IPS-NIHi7 (cell line): ENCODE data around the gene HMCN1.

Experiments used
- DNase-seq: peaks from one replicate; pipeline ENCODE4 v3.0.0; 2012; ENCODE audit warnings: mixed read lengths; ENCODE audit errors: extremely low spot score

Gene HMCN1

GRCh38 chr1:185804206-185804605, 70.0 kb downstream of the HMCN1 start:
- no peak for DNase-seq

GRCh38 chr1:185804608-185805007, 70.4 kb downstream of the HMCN1 start:
- DNase-seq = no peak

- DNase-seq = no peak
These were observed 73.1 kb downstream of the HMCN1 start for GRCh38 chr1:185807275-185807674.

GRCh38 chr1:185808631-185809030, 74.4 kb downstream of the HMCN1 start:
- no peak for DNase-seq

GRCh38 chr1:185811073-185811709, 77.0 kb downstream of the HMCN1 start:
- no peak for DNase-seq

GRCh38 chr1:185812934-185813333, 78.7 kb downstream of the HMCN1 start:
- DNase-seq = no peak

- peak; percentile 16 for DNase-seq
These were observed 79.3 kb downstream of the HMCN1 start for GRCh38 chr1:185813401-185813979.

- DNase-seq = no peak
These were observed 82.3 kb downstream of the HMCN1 start for GRCh38 chr1:185816460-185816859.

GRCh38 chr1:185819798-185820197, 85.6 kb downstream of the HMCN1 start:
- no peak for DNase-seq

- DNase-seq = no peak
These were observed 87.6 kb downstream of the HMCN1 start for GRCh38 chr1:185821612-185822385.

- no peak for DNase-seq
These were observed 89.3 kb downstream of the HMCN1 start for GRCh38 chr1:185823467-185823866.

- DNase-seq = no peak
These were observed 89.9 kb downstream of the HMCN1 start for GRCh38 chr1:185824106-185824505.

GRCh38 chr1:185825556-185825955, 91.4 kb downstream of the HMCN1 start:
- no peak for DNase-seq

GRCh38 chr1:185834371-185834905, 100.2 kb downstream of the HMCN1 start:
- DNase-seq = no peak

GRCh38 chr1:185835191-185835590, 101.0 kb downstream of the HMCN1 start:
- DNase-seq = no peak

- DNase-seq = no peak
These were observed 103.5 kb downstream of the HMCN1 start for GRCh38 chr1:185837711-185838110.

- no peak for DNase-seq
These were observed 103.9 kb downstream of the HMCN1 start for GRCh38 chr1:185838111-185838510.

- no peak for DNase-seq
These were observed 106.7 kb downstream of the HMCN1 start for GRCh38 chr1:185840880-185841279.

- no peak for DNase-seq
These were observed 109.2 kb downstream of the HMCN1 start for GRCh38 chr1:185843297-185843869.

- no peak for DNase-seq
These were observed 109.8 kb downstream of the HMCN1 start for GRCh38 chr1:185843986-185844385.

GRCh38 chr1:185846672-185847444, 112.7 kb downstream of the HMCN1 start:
- no peak for DNase-seq

- no peak for DNase-seq
These were observed 114.8 kb downstream of the HMCN1 start for GRCh38 chr1:185849014-185849413.
